SU-DHL-6 (cell line): ENCODE measurements around the gene FHAD1.

Experiments used
- H2AFZ ChIP-seq: fragments of 200-600 bp; sonication (generic); 2 replicates; pipeline ENCODE4 v1.6.1; 2014; ENCODE audit warnings: low read depth, mild to moderate bottlenecking, moderate library complexity, mixed read lengths, antibody characterized with exemption, low read length; ENCODE audit not compliant: severe bottlenecking
- H3F3A ChIP-seq: fragments of 200-600 bp; shearing (Covaris generic); 2 replicates; pipeline ENCODE4 v1.6.0; 2016; ENCODE audit warnings: antibody characterized with exemption, mild to moderate bottlenecking; ENCODE audit not compliant: insufficient read depth
- H3K27ac ChIP-seq: fragments of 200-600 bp; sonication (generic); 2 replicates; pipeline ENCODE4 v1.5.1; 2016; ENCODE audit warnings: low read depth, mild to moderate bottlenecking, low read length, moderate library complexity, mixed read lengths
- H3K27me3 ChIP-seq: fragments of 200-600 bp; sonication (generic), shearing (Covaris generic); 2 replicates; pipeline ENCODE4 v1.6.0; 2014; ENCODE audit warnings: mild to moderate bottlenecking, low read length
- H3K36me3 ChIP-seq: fragments of 200-600 bp; sonication (generic); 2 replicates; pipeline ENCODE4 v1.6.1; 2014; ENCODE audit warnings: mild to moderate bottlenecking, low read length, mixed read lengths
- H3K4me2 ChIP-seq: fragments of 300-600, 200-600 bp; shearing (Covaris generic), sonication (generic); 2 replicates; pipeline ENCODE4 v1.6.0; 2014; ENCODE audit warnings: low read length, low read depth, mild to moderate bottlenecking; ENCODE audit not compliant: poor library complexity, severe bottlenecking
- H3K4me3 ChIP-seq: fragments of 200-600 bp; sonication (generic); 2 replicates; pipeline ENCODE4 v1.5.1; 2014; ENCODE audit warnings: antibody characterized with exemption, low read length, mild to moderate bottlenecking, mixed read lengths; ENCODE audit not compliant: insufficient read depth, poor library complexity, severe bottlenecking
- H3K79me2 ChIP-seq: fragments of 200-600 bp; sonication (generic); 2 replicates; pipeline ENCODE4 v1.6.1; 2014; ENCODE audit warnings: mild to moderate bottlenecking, low read length, moderate library complexity; ENCODE audit not compliant: insufficient read depth
- H3K9ac ChIP-seq: fragments of 200-600 bp; sonication (generic); 2 replicates; pipeline ENCODE4 v1.7.0; 2014; ENCODE audit warnings: mild to moderate bottlenecking, low read length
- H3K9me2 ChIP-seq: fragments of 200-600 bp; sonication (generic); replicated peaks from 2 replicates; pipeline ENCODE4 v1.6.1; 2014; ENCODE audit warnings: low read length; ENCODE audit not compliant: insufficient read depth
- H3K9me3 ChIP-seq: fragments of 200-600 bp; sonication (generic); 2 replicates; pipeline ENCODE4 v1.6.1; 2014; ENCODE audit warnings: low read length, mixed read lengths; ENCODE audit not compliant: insufficient read depth
- H4K20me1 ChIP-seq: fragments of 200-600 bp; sonication (generic); 2 replicates; pipeline ENCODE4 v1.6.1; 2014; ENCODE audit warnings: low read depth, mild to moderate bottlenecking, antibody characterized with exemption, low read length, moderate library complexity, mixed read lengths
- CTCF ChIP-seq: fragments of 200-600 bp; sonication (generic); IDR thresholded peaks from one replicate; pipeline ENCODE4 v1.5.1; 2017; ENCODE audit warnings: antibody characterized with exemption, mild to moderate bottlenecking, low read length, moderate library complexity; ENCODE audit not compliant: insufficient read depth, poor library complexity, severe bottlenecking
- EZH2phosphoT487 ChIP-seq: fragments of 200-600 bp; sonication (generic), shearing (Covaris generic); conservative IDR thresholded peaks from 2 replicates; pipeline ENCODE4 v1.6.1; 2018; ENCODE audit warnings: mild to moderate bottlenecking, antibody characterized with exemption, low read length, moderate library complexity, mixed read lengths

The FHAD1 gene

GRCh38 chr1:15362737-15363128, 115.7 kb downstream of the FHAD1 start:
- Histone ChIP-seq H4K20me1 (no peaks in the 10 kb centered on the region), H3K79me2 (no peaks in the 10 kb centered on the region), H3K9me3 (no peaks in the 10 kb centered on the region), H3F3A (no peaks in the 10 kb centered on the region), H3K9me2 (no peaks in the 10 kb centered on the region), H3K27me3 (no peaks in the 10 kb centered on the region; the same call in 1 of the 2 replicates), H3K4me2 (no peak overlapping the region), H3K36me3 (no peaks in the 10 kb centered on the region), H3K27ac (no peak overlapping the region), H2AFZ (no peak overlapping the region), H3K9ac (no peak overlapping the region), H3K4me3 (no peak overlapping the region)
- TF ChIP-seq CTCF = no peak
- TF ChIP-seq EZH2phosphoT487 = no peak

GRCh38 chr1:15364740-15365139, 117.7 kb downstream of the FHAD1 start:
- no peak overlapping the region for H3K4me3 ChIP-seq
- no peaks in the 10 kb centered on the region for H3K9me3 ChIP-seq
- no peak overlapping the region for H2AFZ ChIP-seq
- H3K36me3 ChIP-seq = no peaks in the 10 kb centered on the region
- no peaks in the 10 kb centered on the region for H3F3A ChIP-seq
- TF ChIP-seq EZH2phosphoT487 = no peak
- no peak for TF ChIP-seq CTCF
- no peak overlapping the region for H3K9ac ChIP-seq
- no peak overlapping the region for H3K4me2 ChIP-seq
- no peaks in the 10 kb centered on the region for H4K20me1 ChIP-seq
- no peaks in the 10 kb centered on the region; the same call in 1 of the 2 replicates for H3K27me3 ChIP-seq
- H3K79me2 ChIP-seq = no peaks in the 10 kb centered on the region
- H3K27ac ChIP-seq = no peak overlapping the region
- H3K9me2 ChIP-seq = no peaks in the 10 kb centered on the region

GRCh38 chr1:15368888-15369287, 121.9 kb downstream of the FHAD1 start:
- H3K79me2 ChIP-seq = no peaks in the 10 kb centered on the region
- H3K36me3 ChIP-seq = no peaks in the 10 kb centered on the region
- H3K27ac ChIP-seq = no peak overlapping the region
- H3K4me2 ChIP-seq = no peak overlapping the region
- H3K27me3 ChIP-seq = no peaks in the 10 kb centered on the region; the same call in 1 of the 2 replicates
- H2AFZ ChIP-seq = no peak overlapping the region
- H3F3A ChIP-seq = no peaks in the 10 kb centered on the region
- no peak overlapping the region for H3K9ac ChIP-seq
- H3K9me3 ChIP-seq = no peaks in the 10 kb centered on the region
- H4K20me1 ChIP-seq = no peaks in the 10 kb centered on the region
- TF ChIP-seq CTCF (no peak), EZH2phosphoT487 (no peak)
- H3K9me2 ChIP-seq = no peaks in the 10 kb centered on the region
- H3K4me3 ChIP-seq = no peak overlapping the region
